Activated CD4-positive, alpha-beta T cell treated with anti-CD3 and anti-CD28 coated beads, Interleukin-2, amount 10 ng/mL, durations not matched to agents 7 days and 5 days (primary cell): Measurements from ENCODE around the gene DUSP6. TPM values are rescaled to one million over a fixed set of nuclear protein-coding genes. Genes with fewer than 3 reads are reported as not detected.

Source experiments
- CTCF ChIA-PET: fragments of 350-600 bp; sonication (Branson Sonifier 250); formaldehyde crosslinking; loops from one replicate; lab custom pipeline; 2021; ENCODE audit warnings: antibody characterized with exemption; lab: Charles Lee
- POLR2A ChIA-PET: fragments of 350-600 bp; sonication (Branson Sonifier 250); formaldehyde crosslinking; loops from one replicate; lab custom pipeline; 2021; ENCODE audit warnings: antibody characterized with exemption; lab: Charles Lee
- DNase-seq: peaks from one replicate; pipeline ENCODE4 v3.0.0-alpha.2; 2020
- H3K27ac Mint-ChIP-seq: one replicate; pipeline ENCODE4 v1.8.0; 2021; ENCODE audit warnings: mild to moderate bottlenecking, moderate library complexity, mixed read lengths
- H3K27me3 Mint-ChIP-seq: one replicate; pipeline ENCODE4 v1.8.0; 2021; ENCODE audit warnings: mixed read lengths
- H3K36me3 Mint-ChIP-seq: one replicate; pipeline ENCODE4 v1.8.0; 2021; ENCODE audit warnings: low read depth, mixed read lengths
- H3K4me1 Mint-ChIP-seq: one replicate; pipeline ENCODE4 v1.8.0; 2021; ENCODE audit warnings: mixed read lengths
- H3K4me3 Mint-ChIP-seq: one replicate; pipeline ENCODE4 v1.8.0; 2021; ENCODE audit warnings: mild to moderate bottlenecking, moderate library complexity, mixed read lengths
- H3K9me3 Mint-ChIP-seq: one replicate; pipeline ENCODE4 v1.8.0; 2021; ENCODE audit warnings: mixed read lengths
- total RNA-seq, 2 experiments: library from RNA; stranded (reverse); gene quantifications; one replicate each; pipeline ENCODE4 v1.2.3, GENCODE V29; 2021

The DUSP6 gene, protein sequence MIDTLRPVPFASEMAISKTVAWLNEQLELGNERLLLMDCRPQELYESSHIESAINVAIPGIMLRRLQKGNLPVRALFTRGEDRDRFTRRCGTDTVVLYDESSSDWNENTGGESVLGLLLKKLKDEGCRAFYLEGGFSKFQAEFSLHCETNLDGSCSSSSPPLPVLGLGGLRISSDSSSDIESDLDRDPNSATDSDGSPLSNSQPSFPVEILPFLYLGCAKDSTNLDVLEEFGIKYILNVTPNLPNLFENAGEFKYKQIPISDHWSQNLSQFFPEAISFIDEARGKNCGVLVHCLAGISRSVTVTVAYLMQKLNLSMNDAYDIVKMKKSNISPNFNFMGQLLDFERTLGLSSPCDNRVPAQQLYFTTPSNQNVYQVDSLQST
- 10 to 100 TPM; 48.2 to 48.5 TPM for total RNA-seq

DNA sequence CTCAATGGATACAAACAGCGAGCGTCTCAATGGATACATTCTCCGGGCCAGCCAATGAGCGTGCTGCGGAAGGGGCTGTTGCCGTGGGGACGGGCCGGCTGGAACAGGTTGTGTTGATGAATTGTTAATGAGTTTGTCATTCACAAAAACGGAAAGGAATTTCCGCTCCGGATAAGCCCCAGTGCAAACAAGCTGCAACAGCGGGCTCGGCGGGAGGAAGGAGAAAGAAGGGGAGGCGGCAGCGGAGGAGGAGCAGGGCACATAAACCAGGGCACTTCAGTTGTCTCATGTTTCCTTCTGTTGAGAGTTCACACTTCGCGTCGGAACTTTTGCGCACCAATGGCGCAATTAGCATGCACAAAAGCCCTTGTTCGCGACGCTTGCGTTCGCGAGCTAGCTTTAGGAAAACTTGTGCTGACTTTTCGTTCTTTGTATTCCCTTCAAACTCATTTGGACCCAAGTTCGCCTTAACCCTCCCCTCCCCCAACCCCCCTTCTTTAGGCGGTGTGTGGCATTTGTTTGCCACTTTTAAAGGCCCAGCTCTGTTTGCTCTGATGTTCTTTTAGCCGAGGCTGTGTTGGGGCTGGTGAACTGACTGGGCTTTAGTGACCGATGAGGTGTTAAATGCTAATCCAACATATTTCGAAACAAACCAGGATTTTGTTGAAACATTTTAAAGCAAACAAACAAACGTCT, at the start of gene DUSP6:
TSS of gene DUSP6 (minus strand) at position 10 of the 696 bp plus-strand sequence. CDS start 462 bp downstream, outside the sequence.
- POLR2A ChIA-PET, result interaction anchor here (0.5 to 1.9 kb wide), 11 partner anchors 34 to 184 kb away, joined by 3 to 10 read pairs (median 3); no protein-coding TSS in a partner anchor
- CTCF ChIA-PET, result interaction anchor here (0.8 to 2.0 kb wide), 13 partner anchors 14 to 335 kb away, joined by 3 to 11 read pairs (median 3); no protein-coding TSS in a partner anchor
- peak; percentile 96 for DNase-seq
- H3K4me3 Mint-ChIP-seq, result peak within 1 kb of the TSS; percentile 98
- H3K36me3 Mint-ChIP-seq, result peaks cover 32% of the 10 kb centered on the region
- H3K27ac Mint-ChIP-seq, result peak within 1 kb of the TSS; percentile 95
- H3K27me3 Mint-ChIP-seq, result no peaks in the 10 kb centered on the region
- peaks cover 58% of the 10 kb centered on the region for H3K4me1 Mint-ChIP-seq
- H3K9me3 Mint-ChIP-seq, result no peaks in the 10 kb centered on the region

DNA sequence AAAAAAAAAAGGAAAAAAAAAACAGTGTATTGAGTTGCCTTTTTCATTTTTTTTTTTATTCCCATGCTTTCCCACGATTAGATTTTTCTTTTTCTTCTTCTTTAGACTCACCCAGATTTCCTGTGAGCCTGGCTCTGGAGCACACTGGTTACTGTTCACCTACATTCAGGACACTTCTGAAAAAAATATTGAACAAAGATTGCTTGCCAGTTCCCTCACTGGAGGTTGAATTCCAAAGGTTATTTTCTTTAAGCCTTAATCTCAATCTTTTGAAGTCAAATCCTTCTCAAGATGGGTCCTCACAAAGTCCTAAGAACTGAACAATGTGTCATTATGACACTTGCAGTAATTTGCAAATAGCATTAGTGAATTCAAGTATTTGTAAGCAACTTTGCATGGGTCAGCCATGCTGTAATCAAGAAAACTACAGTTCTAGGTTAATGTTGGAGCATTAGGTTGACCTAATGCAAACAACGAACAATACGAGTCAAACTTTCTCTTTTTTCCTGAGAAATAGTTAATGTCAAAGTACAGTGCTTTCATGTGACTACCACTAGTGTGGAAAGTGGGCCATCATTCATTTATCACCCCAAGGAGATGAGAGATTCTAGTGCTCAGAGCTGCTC, 49.2 kb upstream of the DUSP6 start:
- Mint-ChIP-seq H3K36me3 (peaks cover 10% of the 10 kb centered on the region), H3K4me3 (no peak overlapping the region), H3K27ac (no peak overlapping the region), H3K27me3 (no peaks in the 10 kb centered on the region), H3K9me3 (peaks cover 4% of the 10 kb centered on the region), H3K4me1 (peaks cover 28% of the 10 kb centered on the region)
- DNase-seq, result no peak
- ChIA-PET POLR2A (no interaction called here), CTCF (no interaction called here)

DNA sequence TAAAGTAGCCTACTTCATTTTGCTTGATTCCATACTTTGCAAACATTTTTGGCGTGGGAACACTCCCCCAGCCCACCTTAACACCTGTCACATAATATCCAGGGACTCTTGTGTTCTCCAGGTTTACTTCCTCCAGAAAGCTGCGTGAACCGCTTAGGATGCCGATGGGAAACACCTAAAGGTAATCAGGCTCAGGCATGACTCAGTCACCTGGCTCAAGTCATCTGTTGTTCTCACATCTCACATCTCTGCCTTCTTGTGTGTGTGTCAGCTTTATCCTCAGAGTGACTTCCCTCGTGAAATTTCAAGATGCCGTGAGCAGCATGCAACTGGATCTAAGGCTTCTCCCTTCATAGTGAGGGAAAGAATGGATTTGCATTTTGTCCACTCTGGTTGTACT, 48.1 kb upstream of the DUSP6 start:
- peaks cover 33% of the 10 kb centered on the region for H3K4me1 Mint-ChIP-seq
- H3K36me3 Mint-ChIP-seq, result peaks cover 13% of the 10 kb centered on the region
- DNase-seq, result no peak
- POLR2A ChIA-PET, result no interaction called here
- no peaks in the 10 kb centered on the region for H3K27me3 Mint-ChIP-seq
- H3K27ac Mint-ChIP-seq, result no peak overlapping the region
- no peak overlapping the region for H3K4me3 Mint-ChIP-seq
- H3K9me3 Mint-ChIP-seq, result peaks cover 4% of the 10 kb centered on the region
- CTCF ChIA-PET, result interaction anchor here (1.0 kb wide), 1 partner anchor 10 kb away, joined by 3 read pairs; no protein-coding TSS in a partner anchor

DNA sequence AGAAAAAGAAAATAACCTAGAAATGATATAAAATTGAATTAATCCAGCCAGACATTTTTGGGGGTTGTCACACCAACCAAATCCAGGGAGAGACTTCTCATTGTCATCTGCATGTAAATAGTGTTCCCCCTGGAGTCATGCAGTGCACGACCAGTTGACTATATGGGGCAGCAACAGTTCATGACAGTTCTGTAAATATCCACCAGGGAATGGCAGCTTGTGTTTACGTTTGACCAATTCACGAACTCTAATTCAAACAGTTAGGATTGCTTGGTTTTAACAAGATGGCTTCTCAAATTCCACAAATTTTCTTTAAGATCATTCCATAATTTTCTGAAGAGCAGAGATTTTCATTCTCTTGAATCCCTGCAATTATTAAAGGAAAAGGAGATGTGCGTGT, 43.4 kb upstream of the DUSP6 start:
- ChIA-PET CTCF (no interaction called here), POLR2A (no interaction called here)
- Mint-ChIP-seq H3K36me3 (peaks cover 12% of the 10 kb centered on the region), H3K4me1 (peaks cover 41% of the 10 kb centered on the region), H3K4me3 (no peak overlapping the region), H3K27ac (no peak overlapping the region), H3K27me3 (no peaks in the 10 kb centered on the region), H3K9me3 (peaks cover 2% of the 10 kb centered on the region)
- no peak for DNase-seq

DNA sequence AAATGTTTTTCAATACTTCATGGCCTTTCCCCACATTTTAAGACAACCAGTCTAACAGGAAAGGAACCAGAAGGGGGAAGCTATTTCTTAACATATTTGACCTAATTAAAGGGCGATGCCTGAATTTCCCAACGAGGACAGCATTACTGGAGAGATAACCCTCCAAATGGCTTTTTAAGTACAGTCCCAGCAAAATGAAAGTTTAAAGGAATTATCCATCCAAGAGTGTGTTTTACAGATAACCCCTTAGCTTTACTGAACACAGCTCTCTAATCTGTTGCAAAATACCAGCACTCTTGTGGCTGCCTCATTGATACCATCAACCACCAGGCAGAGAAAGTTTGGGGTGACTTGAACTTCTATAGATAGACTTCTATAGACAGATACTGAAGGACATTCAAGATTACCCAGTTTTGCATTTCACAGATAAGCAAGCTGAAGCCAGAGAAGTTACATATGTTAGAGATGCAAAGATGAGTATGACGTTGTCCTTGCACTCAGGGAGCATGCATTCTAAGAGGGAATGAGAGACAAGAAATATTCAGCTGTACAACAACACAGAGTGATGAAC, 41.3 kb upstream of the DUSP6 start:
- POLR2A ChIA-PET, result no interaction called here
- H3K36me3 Mint-ChIP-seq, result peaks cover 12% of the 10 kb centered on the region
- H3K27me3 Mint-ChIP-seq, result no peaks in the 10 kb centered on the region
- peaks cover 46% of the 10 kb centered on the region for H3K4me1 Mint-ChIP-seq
- H3K27ac Mint-ChIP-seq, result no peak overlapping the region
- no peak overlapping the region for H3K4me3 Mint-ChIP-seq
- peaks cover 2% of the 10 kb centered on the region for H3K9me3 Mint-ChIP-seq
- CTCF ChIA-PET, result interaction anchor here (1.3 kb wide), 1 partner anchor 12 kb away, joined by 4 read pairs; no protein-coding TSS in a partner anchor
- DNase-seq, result no peak

DNA sequence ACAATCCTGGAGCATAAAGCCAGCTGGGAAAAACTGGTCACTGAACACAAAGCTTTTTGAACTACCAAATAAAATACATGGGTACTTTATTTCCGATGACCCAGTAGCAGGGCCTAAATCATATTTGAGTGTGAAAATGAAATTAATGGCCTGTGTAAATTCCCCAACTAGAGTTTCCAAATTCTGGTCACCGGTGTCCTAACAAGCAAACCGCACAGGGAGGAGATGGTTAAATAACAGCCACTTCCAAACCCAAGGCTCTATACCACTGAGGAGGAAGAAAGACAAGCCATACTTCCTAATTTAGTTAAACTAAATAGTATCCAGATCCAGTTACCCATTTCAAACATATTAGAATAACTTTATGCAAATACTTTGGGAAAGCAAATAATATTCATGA, 40.1 kb upstream of the DUSP6 start:
- Mint-ChIP-seq H3K4me3 (no peak overlapping the region), H3K36me3 (peaks cover 7% of the 10 kb centered on the region), H3K9me3 (peaks cover 2% of the 10 kb centered on the region), H3K27me3 (no peaks in the 10 kb centered on the region), H3K27ac (no peak overlapping the region), H3K4me1 (peaks cover 35% of the 10 kb centered on the region)
- POLR2A ChIA-PET, result no interaction called here
- CTCF ChIA-PET, result interaction anchor here (0.6 to 1.2 kb wide), 2 partner anchors 23 to 33 kb away, joined by 4 read pairs; no protein-coding TSS in a partner anchor
- DNase-seq, result no peak

DNA sequence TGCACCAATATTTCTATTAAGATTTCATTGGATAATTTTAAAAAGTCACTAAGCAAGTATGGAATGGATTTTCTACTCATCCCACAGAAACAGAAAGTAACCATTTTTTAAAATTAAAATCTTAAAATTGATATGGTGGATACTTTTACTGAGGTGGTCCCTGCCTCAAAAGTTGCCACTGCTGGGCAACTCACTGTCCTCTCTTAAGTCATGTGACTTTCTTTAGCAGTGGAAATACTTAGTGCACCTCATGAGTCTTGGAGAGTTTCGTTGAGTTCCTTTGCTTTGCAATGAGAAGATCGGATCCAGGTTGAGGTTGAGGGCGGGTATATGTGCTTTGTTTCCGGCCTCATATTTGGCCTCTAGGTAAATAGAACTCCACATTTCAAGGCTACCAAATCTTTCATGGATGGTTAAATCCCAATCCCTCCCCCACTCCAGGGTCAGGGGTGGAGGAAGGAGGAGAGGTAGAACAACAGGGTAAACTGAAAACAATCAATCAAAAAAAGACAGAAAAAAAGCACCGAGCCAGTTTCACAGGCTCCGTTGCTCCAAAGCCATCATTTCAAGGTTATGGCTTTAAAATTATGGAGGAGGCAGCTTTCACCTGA, 39.5 kb upstream of the DUSP6 start:
- peaks cover 31% of the 10 kb centered on the region for H3K4me1 Mint-ChIP-seq
- H3K27me3 Mint-ChIP-seq, result no peaks in the 10 kb centered on the region
- POLR2A ChIA-PET, result no interaction called here

DNA sequence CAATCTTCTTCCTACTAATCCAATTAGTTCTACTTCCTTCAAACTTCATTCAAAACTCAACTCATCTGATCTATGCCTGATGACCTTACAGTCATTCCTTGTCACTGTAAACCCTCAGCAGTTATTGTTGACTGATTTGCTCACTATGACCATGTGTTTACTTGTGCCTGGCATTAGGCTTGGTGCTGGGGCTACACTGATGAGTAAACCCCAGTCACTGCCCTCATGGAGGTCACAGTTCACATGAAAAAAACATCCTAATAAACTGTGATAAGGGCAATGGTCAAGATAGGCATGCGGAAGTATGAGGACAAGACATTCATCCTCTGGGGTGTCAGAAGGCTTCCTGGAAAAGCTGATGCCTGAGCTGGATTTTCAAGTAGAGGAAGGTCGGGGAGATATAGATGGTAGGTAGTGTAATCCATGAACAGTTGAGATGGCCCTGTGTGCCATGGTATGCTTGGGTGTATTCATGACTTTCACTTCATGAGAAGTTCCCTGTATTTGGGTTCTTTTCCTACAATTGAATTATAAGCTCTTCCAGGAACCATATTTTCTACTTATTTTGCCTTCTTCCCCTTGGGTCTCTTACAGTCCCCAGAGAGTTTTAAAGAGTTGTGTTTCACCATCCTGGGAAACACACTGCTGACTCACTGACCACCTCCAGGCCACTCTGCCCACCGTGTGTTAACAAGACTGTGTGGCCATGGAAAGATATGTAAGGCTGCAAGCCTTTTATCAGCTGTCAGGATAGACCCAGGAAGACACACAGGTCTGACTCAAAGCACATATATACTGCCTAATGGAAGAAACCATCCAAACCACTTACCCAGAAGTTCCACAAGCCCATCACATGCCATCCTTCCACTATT, 38.7 kb upstream of the DUSP6 start:
- no peak overlapping the region for H3K27ac Mint-ChIP-seq
- H3K27me3 Mint-ChIP-seq, result no peaks in the 10 kb centered on the region
- peaks cover 2% of the 10 kb centered on the region for H3K9me3 Mint-ChIP-seq
- CTCF ChIA-PET, result interaction anchor here (1.6 kb wide), 1 partner anchor 9 kb away, joined by 3 read pairs; no protein-coding TSS in a partner anchor
- H3K36me3 Mint-ChIP-seq, result peaks cover 4% of the 10 kb centered on the region
- H3K4me3 Mint-ChIP-seq, result no peak overlapping the region
- DNase-seq, result no peak
- POLR2A ChIA-PET, result no interaction called here
- H3K4me1 Mint-ChIP-seq, result peaks cover 25% of the 10 kb centered on the region

More for the DNA sequence above, 39.5 kb upstream of the DUSP6 start:
- Mint-ChIP-seq H3K27ac (no peak overlapping the region), H3K9me3 (peaks cover 2% of the 10 kb centered on the region), H3K36me3 (peaks cover 7% of the 10 kb centered on the region), H3K4me3 (no peak overlapping the region)
- CTCF ChIA-PET, result interaction anchor here (0.6 to 1.6 kb wide), 3 partner anchors 8 to 33 kb away, joined by 3 to 4 read pairs (median 4); no protein-coding TSS in a partner anchor
- no peak for DNase-seq

DNA sequence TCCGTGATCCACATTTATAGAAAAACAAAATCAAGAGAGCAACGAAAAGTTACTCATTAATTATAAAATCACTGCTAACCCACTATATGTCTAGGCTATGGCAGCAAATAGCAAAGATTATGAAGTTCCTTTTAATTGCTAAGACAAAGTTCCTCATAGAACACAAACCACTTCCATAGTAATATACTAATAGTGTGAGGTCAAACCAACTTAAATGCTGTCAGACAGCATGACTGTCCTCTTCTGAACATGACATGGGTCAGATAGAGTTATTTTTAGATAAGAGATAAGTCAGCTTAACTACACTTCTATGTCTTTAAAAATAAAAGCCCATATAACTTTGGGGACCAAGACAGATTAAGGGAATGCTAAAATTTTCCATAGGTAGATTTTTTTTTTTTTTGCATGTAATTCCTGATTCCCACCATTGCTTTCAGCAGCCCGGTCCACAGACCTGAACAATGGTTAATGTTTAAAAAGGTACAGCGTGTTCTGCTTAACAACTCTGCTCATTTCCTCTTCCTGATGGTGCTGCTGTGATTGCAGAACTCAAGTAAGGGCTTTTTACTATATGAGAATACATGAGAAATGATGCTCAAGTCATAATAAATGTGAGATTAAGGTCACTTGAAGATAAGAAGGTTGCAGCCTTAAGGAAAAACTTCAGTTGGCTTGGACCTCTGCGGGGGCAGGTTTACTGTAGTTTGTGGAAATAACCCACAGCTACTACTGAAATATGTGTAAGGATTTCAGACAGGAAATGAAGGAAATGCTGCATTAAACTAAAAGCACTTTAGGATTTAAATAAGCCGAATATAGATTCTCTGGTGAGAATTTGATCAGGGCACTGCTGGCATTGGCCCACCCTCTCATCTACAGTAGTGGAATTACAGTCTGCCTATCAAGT, 37.7 kb upstream of the DUSP6 start:
- no peak overlapping the region for H3K4me3 Mint-ChIP-seq
- peaks cover 23% of the 10 kb centered on the region for H3K4me1 Mint-ChIP-seq
- CTCF ChIA-PET, result interaction anchor here (0.5 to 1.6 kb wide), 3 partner anchors 10 to 279 kb away, joined by 3 to 8 read pairs (median 3); no protein-coding TSS in a partner anchor
- DNase-seq, result no peak
- POLR2A ChIA-PET, result no interaction called here
- peaks cover 4% of the 10 kb centered on the region for H3K36me3 Mint-ChIP-seq
- no peak overlapping the region for H3K27ac Mint-ChIP-seq
- H3K27me3 Mint-ChIP-seq, result no peaks in the 10 kb centered on the region
- peaks cover 2% of the 10 kb centered on the region for H3K9me3 Mint-ChIP-seq

DNA sequence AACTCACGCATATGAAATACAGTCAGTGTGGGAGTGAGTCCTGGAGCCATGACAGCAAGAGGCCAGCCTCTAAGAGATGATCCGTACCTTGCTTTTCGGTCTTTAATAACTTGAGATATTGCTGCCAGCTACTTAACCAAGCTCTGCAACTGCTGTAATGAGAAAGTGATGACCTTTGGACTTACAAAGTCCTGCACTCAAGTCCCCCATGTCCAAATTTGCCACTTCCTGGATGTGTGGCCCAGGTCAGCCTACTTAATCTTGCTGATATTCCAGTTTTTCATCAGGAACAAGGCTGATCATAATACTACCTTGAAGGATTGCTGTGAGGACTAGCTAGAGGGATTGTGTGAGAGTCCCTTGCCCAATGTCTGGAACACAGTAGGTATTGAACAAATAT, 33.8 kb upstream of the DUSP6 start:
- Mint-ChIP-seq H3K9me3 (no peaks in the 10 kb centered on the region), H3K36me3 (no peaks in the 10 kb centered on the region), H3K27ac (no peak overlapping the region), H3K4me3 (no peak overlapping the region), H3K4me1 (peaks cover 35% of the 10 kb centered on the region), H3K27me3 (no peaks in the 10 kb centered on the region)
- no peak for DNase-seq
- ChIA-PET POLR2A (no interaction called here), CTCF (no interaction called here)
